GM12865 (cell line): ENCODE measurements around the gene EIF4H.
A peak's percentile ranks its signal among the peaks of the same experiment; 100 is the strongest.

Experiments used
- DNase-seq: peaks from one replicate; pipeline ENCODE4 v3.0.0; 2010; ENCODE audit warnings: low read depth
- H3K4me3 ChIP-seq: 2 replicates; pipeline ENCODE4 v1.5.1; 2011; ENCODE audit warnings: mild to moderate bottlenecking, low read depth, low read length, control low read depth
- CTCF ChIP-seq: IDR thresholded peaks from 2 replicates; pipeline ENCODE4 v1.5.1; 2011; ENCODE audit warnings: low read length, control low read depth, low read depth, inconsistent platforms; ENCODE audit not compliant: insufficient read depth; ENCODE audit errors: missing control alignments

Gene EIF4H

GRCh38 chr7:74173866-74174605, at the start of gene EIF4H:
TSS of gene EIF4H (plus strand) at chr7:74174356. CDS start at chr7:74174384, 28 bp downstream.
- TF ChIP-seq CTCF, result no peak
- peak; percentile 97 for DNase-seq
- peak within 1 kb of the TSS; percentile 80 for H3K4me3 ChIP-seq

GRCh38 chr7:74126220-74126880, 47.8 kb upstream of the EIF4H start:
- DNase-seq, result no peak
- no peak for TF ChIP-seq CTCF
- no peak overlapping the region for H3K4me3 ChIP-seq

GRCh38 chr7:74129887-74130286, 44.3 kb upstream of the EIF4H start:
- H3K4me3 ChIP-seq, result no peak overlapping the region
- DNase-seq, result no peak
- no peak for TF ChIP-seq CTCF

- no peak for TF ChIP-seq CTCF
- no peak for DNase-seq
- no peak overlapping the region for H3K4me3 ChIP-seq
Observed at GRCh38 chr7:74130518-74130917, 43.6 kb upstream of the EIF4H start.

- no peak overlapping the region for H3K4me3 ChIP-seq
- no peak for TF ChIP-seq CTCF
- no peak for DNase-seq
Observed at GRCh38 chr7:74134117-74134620, 40.0 kb upstream of the EIF4H start.

- no peak overlapping the region for H3K4me3 ChIP-seq
- no peak for TF ChIP-seq CTCF
- no peak for DNase-seq
Observed at GRCh38 chr7:74138334-74138867, 35.8 kb upstream of the EIF4H start.
